Retinal pigment epithelial cell (primary cell): ENCODE data around the gene AOPEP.

Experiments used
- DNase-seq: peaks from one replicate; pipeline ENCODE4 v3.0.0-alpha.2; 2010; ENCODE audit warnings: low read depth
- H3K4me3 ChIP-seq: 2 replicates; pipeline ENCODE4 v1.5.1; 2011; ENCODE audit warnings: mild to moderate bottlenecking, low read length, control low read depth, moderate library complexity
- TF ChIP-seq, protein P1 (sequence below): conservative IDR thresholded peaks from 2 replicates; pipeline ENCODE4 v1.5.1; 2011; ENCODE audit warnings: low read depth, low read length, control low read depth, inconsistent platforms

AOPEP gene

DNA sequence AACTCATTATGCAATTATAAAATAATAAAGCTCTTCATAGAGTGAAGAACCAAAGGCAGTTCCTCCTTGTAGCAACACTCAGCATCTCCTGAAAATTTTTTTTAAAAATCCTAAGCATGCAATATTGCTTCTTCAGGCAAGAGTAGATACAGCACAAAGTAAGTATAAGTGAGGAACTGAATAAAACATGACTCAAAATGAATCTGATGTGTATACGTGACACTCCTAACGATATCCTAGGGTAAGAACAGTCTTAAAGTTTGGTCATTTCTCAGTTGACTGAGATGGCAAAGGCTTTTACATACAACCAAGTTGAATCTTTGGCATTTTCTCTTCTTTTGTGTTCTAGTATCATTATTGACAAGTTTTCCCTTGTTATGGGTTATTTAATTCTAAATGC is 41.1 kb upstream of the AOPEP start:
- TF ChIP-seq, protein P1, sequence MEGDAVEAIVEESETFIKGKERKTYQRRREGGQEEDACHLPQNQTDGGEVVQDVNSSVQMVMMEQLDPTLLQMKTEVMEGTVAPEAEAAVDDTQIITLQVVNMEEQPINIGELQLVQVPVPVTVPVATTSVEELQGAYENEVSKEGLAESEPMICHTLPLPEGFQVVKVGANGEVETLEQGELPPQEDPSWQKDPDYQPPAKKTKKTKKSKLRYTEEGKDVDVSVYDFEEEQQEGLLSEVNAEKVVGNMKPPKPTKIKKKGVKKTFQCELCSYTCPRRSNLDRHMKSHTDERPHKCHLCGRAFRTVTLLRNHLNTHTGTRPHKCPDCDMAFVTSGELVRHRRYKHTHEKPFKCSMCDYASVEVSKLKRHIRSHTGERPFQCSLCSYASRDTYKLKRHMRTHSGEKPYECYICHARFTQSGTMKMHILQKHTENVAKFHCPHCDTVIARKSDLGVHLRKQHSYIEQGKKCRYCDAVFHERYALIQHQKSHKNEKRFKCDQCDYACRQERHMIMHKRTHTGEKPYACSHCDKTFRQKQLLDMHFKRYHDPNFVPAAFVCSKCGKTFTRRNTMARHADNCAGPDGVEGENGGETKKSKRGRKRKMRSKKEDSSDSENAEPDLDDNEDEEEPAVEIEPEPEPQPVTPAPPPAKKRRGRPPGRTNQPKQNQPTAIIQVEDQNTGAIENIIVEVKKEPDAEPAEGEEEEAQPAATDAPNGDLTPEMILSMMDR, result no peak
- DNase-seq, result no peak
- H3K4me3 ChIP-seq, result no peak overlapping the region

DNA sequence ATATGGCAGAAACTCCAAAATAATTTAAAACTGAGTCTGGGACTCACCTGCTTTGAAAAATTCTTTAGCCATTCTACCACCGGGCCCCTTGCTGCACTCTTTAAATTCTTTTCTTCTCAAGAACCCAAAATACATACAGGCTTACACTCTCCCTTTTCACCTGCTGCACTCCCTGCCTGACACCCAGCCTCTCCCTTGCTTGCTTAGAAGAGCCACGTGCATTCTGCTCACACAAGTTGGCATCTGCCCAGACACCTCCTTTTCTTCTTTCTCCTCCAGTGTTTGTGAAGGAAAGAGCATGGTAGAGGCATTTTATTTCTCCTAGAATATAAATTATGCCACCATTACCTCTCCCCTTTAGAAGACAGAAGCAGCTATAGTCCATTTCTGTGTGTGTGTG is 39.0 kb upstream of the AOPEP start:
- no peak overlapping the region for H3K4me3 ChIP-seq
- TF ChIP-seq, protein P1, result no peak
- DNase-seq, result no peak

DNA sequence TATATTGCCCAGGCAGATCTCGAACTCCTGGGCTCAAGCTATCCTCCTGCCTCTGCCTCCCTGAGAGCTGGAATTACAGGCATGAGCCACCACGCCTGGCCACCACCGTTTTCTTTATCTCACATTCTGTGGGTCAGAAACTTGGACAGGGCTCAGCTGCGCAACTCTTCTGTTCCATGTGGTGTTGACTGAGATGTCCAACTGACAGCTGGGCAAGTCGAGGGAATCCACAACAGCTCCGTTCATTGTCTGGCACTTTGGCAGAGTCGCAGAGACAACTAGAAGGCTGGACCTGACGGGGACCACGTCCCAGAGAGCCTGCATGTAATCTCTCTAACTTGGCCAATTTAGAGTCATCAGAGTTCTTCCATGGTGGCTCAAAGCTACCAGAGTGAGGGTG is 36.2 kb upstream of the AOPEP start:
- TF ChIP-seq, protein P1, result no peak
- H3K4me3 ChIP-seq, result no peak overlapping the region
- DNase-seq, result no peak

DNA sequence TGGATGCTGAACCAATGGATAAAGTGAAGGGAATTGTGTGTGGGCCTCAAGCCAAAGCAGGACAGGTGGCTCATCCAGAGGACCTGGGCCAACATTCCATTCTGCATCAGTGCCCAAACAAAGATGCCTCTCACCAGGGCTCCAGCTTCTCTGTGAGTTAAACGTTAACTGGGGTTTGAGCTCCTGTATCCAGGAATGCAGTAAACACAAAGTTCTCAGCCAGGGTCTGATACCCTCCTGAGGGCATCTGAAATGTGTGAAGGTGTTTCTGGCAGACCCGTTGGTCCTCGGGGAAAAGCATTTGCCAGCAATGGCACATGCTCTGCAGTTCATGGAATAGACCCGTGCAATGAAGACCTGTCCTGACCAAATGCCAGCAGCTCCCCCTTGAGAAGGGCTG is 33.9 kb upstream of the AOPEP start:
- TF ChIP-seq, protein P1, result no peak
- no peak overlapping the region for H3K4me3 ChIP-seq
- DNase-seq, result no peak

DNA sequence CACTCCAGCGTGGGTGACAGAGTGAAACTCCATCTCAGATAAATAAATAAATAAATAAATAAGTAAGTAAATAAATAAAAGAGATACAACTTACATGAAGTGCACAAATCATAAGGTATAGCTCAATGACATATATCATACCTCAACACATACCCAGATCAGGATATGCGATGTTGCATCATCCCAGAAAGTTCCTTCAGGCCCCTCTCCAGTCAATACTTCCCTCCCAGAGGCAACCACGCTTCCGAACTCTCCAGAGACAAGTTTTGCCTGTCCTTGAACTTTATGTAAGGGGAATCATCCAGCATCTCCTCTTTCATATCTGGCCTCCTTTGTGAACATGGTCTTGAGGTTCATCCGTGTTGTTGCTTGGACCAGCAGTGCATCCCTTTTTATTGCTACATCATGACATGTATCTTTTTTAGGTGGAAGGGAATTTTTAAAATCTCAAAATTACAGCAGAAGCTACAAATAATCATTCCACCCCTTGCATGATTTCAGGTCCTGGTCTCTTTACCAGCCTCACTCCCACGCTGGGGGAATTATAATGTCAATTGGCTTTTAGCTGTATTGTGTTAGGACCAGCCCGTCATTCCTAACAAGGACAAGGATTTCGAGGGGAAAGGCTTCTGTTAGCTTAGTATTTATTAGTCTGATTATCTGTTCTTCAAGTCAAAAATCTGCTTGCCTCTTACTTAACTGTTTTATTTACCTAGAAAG is 32.9 kb upstream of the AOPEP start:
- DNase-seq, result no peak
- H3K4me3 ChIP-seq, result no peak overlapping the region

DNA sequence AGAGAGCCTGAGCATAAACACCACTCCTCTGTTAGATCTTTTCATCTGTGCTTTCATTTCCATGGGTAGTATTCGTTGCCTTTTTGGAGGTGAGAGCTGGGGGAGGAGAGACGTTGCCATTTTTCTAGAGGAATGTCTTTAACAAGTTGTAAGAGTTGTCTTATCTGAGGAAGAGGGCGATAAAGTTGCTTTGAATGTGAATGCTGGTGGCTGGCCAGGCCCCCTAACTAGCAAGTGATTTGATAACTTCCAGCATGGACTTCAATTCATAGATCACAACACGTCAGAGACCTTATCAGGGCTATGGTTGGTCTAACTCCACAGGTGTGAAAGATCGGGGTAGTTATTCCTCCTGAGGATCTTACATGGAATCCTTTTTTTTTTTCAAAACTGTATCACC is 30.0 kb upstream of the AOPEP start:
- DNase-seq, result no peak
- TF ChIP-seq, protein P1, result no peak

More for the DNA sequence above, 32.9 kb upstream of the AOPEP start:
- TF ChIP-seq, protein P1, result no peak

DNA sequence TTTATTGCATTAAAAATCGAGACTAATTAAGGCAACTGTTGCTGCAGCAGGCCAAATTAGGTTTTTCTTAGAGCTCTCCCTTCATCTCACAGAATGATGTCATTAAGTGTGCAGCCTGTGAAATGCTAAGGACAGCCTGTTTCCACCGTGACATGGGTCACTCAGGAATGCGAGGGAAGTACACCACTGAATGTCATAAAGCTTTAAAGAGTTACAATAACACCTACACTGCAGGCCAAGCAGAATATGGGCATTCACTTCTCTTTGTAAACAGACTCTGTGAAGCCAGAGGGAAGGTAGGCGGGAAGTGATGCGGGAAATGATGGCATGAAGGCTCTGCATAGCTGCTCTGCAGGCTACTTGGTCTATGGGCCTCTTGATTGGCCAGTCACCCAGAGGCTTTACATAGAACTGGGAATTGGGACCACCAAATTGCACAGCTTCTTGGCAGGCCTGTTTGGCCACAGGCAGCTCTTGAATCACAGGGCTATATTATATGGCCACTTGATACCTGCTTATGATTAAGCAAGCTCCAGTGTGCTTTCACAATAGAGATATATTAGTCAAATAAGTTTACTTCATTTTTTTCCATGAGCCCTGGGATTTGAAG is 28.4 kb upstream of the AOPEP start:
- TF ChIP-seq, protein P1, result no peak
- H3K4me3 ChIP-seq, result no peak overlapping the region
- peak; percentile 63 for DNase-seq

More for the DNA sequence above, 30.0 kb upstream of the AOPEP start:
- no peak overlapping the region for H3K4me3 ChIP-seq
